Mucosa of descending colon (tissue), 3 donors: ENCODE results near the gene FHDC1. TPM values are rescaled to one million over a fixed set of nuclear protein-coding genes. Genes with fewer than 3 reads are reported as not detected.

Source experiments
- ATAC-seq: fragments of 200-7000 bp; cut with Tn5 transposase; one replicate; pipeline ENCODE4 v1.9.1; 2020; ENCODE audit warnings: mild to moderate bottlenecking, moderate library complexity
- DNase-seq, 3 donors: peaks; one replicate each; pipeline ENCODE4 v3.0.0-alpha.2; 2020
- H3K36me3 ChIP-seq: fragments of 200-600 bp; one replicate; pipeline ENCODE4 v1.8.0; 2021; ENCODE audit warnings: low read depth, mild to moderate bottlenecking
- H3K4me1 ChIP-seq: fragments of 200-600 bp; one replicate; pipeline ENCODE4 v1.8.0; 2021; ENCODE audit warnings: low read depth, mild to moderate bottlenecking
- H3K4me3 ChIP-seq: fragments of 200-600 bp; one replicate; pipeline ENCODE4 v1.8.0; 2021; ENCODE audit warnings: mild to moderate bottlenecking
- H3K9me3 ChIP-seq: fragments of 200-600 bp; one replicate; pipeline ENCODE4 v1.8.0; 2021; ENCODE audit warnings: mild to moderate bottlenecking
- intact Hi-C, 2 donors: fragments of 100-400 bp; cut with DNase I in 1 of 2; cut with micrococcal nuclease in 1 of 2; formaldehyde crosslinking; loops; one replicate each; pipeline versions ENCODE4 v1.11.0 to v1.11.1; 2022; cut with DNase I, micrococcal nuclease
- total RNA-seq, 3 donors: library from RNA; stranded (reverse); fragmentation: NEBNext Ultra II Directional in 2 of 3; extraction: Animal tissue kit (Norgen Biotek cat#: 25700) in 2 of 3; gene quantifications; one replicate each; pipeline versions ENCODE4 v1.2.1 to v1.2.4, GENCODE V29; 2021 to 2023
- TF ChIP-seq, protein P1 (sequence below): fragments of 200-600 bp; IDR thresholded peaks from one replicate; pipeline ENCODE4 v1.8.0; 2022; ENCODE audit warnings: antibody characterized with exemption, mild to moderate bottlenecking
- donor health status: DM: no; HTN: no; CAD: no; lungs with moderate emphysema.
- donor health status: DM: no; HTN: no; CAD: no.
- donor health status: DM: no; HTN: yes; CAD: no.

Gene FHDC1
- total RNA-seq, 3 donors from 2014 or later = 8.8 to 16.1 (median 14.1) TPM

GRCh38 chr4:152921284-152921683 is 14.8 kb upstream of the FHDC1 start:
- intact Hi-C loops = no loop called here
- Histone ChIP-seq H3K4me3 (no peak overlapping the region), H3K36me3 (no peaks in the 10 kb centered on the region), H3K9me3 (peaks cover 19% of the 10 kb centered on the region), H3K4me1 (no peaks in the 10 kb centered on the region)
- ATAC-seq (no peak), DNase-seq (no peak)
- TF ChIP-seq, protein P1, sequence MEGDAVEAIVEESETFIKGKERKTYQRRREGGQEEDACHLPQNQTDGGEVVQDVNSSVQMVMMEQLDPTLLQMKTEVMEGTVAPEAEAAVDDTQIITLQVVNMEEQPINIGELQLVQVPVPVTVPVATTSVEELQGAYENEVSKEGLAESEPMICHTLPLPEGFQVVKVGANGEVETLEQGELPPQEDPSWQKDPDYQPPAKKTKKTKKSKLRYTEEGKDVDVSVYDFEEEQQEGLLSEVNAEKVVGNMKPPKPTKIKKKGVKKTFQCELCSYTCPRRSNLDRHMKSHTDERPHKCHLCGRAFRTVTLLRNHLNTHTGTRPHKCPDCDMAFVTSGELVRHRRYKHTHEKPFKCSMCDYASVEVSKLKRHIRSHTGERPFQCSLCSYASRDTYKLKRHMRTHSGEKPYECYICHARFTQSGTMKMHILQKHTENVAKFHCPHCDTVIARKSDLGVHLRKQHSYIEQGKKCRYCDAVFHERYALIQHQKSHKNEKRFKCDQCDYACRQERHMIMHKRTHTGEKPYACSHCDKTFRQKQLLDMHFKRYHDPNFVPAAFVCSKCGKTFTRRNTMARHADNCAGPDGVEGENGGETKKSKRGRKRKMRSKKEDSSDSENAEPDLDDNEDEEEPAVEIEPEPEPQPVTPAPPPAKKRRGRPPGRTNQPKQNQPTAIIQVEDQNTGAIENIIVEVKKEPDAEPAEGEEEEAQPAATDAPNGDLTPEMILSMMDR = no peak

DNA sequence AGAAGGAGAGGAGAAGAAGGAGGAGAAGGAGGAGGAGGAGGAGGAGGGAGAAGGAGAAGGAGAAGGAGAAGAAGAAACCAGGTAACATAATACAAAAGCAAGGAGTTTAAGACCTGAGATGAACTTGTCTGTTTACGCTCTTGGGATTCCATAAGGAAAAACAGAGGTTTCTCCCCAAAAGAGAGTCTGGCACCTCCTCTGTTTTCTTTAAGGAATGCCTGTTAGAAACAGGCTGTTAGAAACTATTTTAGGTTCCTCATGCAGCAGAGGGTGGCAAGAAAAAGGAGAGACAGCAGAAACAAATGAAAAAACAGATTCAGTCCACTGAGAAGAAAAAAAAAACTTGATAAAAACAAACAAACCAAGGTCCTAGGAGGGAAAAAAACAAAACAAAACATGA is 10.3 kb upstream of the FHDC1 start:
- TF ChIP-seq, protein P1 = no peak
- Histone ChIP-seq H3K4me1 (no peaks in the 10 kb centered on the region), H3K9me3 (peaks cover 3% of the 10 kb centered on the region), H3K4me3 (no peak overlapping the region), H3K36me3 (no peaks in the 10 kb centered on the region)
- intact Hi-C loops = no loop called here
- ATAC-seq (no peak), DNase-seq (no peak)

DNA sequence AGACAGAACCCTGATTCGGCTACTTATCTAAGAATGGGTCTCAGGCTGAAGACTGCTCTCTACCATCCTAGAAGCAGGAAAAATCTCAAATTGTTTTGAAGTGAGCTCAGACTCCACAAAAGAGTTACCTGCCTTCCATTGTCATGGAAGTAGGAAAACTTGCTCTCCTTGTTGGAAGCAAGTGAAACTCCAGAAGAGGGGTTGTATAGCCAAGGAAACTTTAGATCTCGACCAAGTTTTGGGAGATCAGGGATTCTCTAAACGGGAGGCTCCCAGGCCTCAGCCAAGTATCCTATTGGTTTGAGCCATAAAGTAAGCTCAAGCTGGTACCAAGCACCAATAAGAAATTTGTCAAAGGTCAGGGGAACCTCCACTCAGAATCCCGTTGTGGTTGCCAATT is 9.2 kb upstream of the FHDC1 start:
- H3K9me3 ChIP-seq = no peaks in the 10 kb centered on the region
- H3K4me3 ChIP-seq = no peak overlapping the region
- intact Hi-C loops = no loop called here
- ATAC-seq (no peak), DNase-seq (no peak)
- TF ChIP-seq, protein P1 = no peak
- no peaks in the 10 kb centered on the region for H3K36me3 ChIP-seq
- no peaks in the 10 kb centered on the region for H3K4me1 ChIP-seq

GRCh38 chr4:152927737-152928136 is 8.4 kb upstream of the FHDC1 start:
- TF ChIP-seq, protein P1 = no peak

DNA sequence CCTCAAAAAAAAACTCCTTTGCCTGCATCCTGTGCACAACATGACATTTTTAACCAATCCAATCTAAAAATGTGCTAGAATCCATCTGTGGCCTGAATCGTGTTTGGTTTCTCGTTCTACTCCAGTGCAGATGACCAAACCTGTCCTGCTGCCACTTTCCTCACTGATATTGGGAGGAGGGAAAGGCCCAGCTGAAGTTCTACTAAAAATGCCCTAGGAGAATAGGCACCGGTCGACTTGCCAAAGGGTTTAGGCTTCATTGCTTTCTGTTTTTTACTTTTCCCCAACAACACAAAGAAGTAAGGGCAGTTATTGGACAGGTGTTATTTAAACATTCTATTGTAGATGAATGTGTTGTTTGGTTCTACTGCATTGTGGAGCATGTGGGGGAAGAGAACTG is 7.8 kb upstream of the FHDC1 start:
- Histone ChIP-seq H3K4me1 (no peaks in the 10 kb centered on the region), H3K36me3 (no peaks in the 10 kb centered on the region), H3K9me3 (no peaks in the 10 kb centered on the region), H3K4me3 (no peak overlapping the region)
- ATAC-seq (no peak), DNase-seq (no peak)
- TF ChIP-seq, protein P1 = no peak
- intact Hi-C loops = no loop called here

More at GRCh38 chr4:152927737-152928136, 8.4 kb upstream of the FHDC1 start:
- DNase-seq (no peak), ATAC-seq (no peak)
- intact Hi-C loops = no loop called here
- Histone ChIP-seq H3K36me3 (no peaks in the 10 kb centered on the region), H3K4me3 (no peak overlapping the region), H3K4me1 (no peaks in the 10 kb centered on the region), H3K9me3 (no peaks in the 10 kb centered on the region)

- intact Hi-C loops = no loop called here
- Histone ChIP-seq H3K36me3 (no peaks in the 10 kb centered on the region), H3K4me3 (no peak overlapping the region), H3K4me1 (no peaks in the 10 kb centered on the region), H3K9me3 (no peaks in the 10 kb centered on the region)
- ATAC-seq (no peak), DNase-seq (no peak)
- TF ChIP-seq, protein P1 = no peak
Observed at GRCh38 chr4:152929888-152930287, 6.2 kb upstream of the FHDC1 start.
